Measurements from ENCODE around the gene SIDT1.

Gene SIDT1

DNA sequence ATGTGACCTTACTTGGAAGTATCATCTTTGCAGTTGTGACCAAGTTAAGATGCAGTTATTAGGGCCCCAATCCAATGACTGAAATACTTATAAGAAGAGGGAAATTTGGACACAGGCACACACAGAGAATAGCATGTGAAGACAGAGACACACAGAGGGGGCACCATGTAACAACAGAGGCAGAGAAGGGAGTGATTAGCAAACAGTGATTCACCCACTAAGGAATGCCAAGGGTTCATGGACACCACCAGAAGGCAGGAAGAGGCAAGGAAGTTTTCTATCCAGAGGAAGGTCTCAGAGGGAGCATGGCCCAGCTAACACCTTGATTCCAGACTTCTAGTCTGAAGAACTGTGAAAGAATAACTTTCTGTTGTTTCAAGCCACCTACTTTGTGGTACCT is 25.0 kb downstream of the SIDT1 start:
- in situ Hi-C loops (cut with HindIII; ENCODE audit: low pct_ligation_motif_present, low sequenced_read_pairs): no loop called here
- H3K4me3 ChIP-seq (ENCODE audit: low read depth, low read length): no peak overlapping the region
- H3K36me3 ChIP-seq (replicated peaks): no peaks in the 10 kb centered on the region
- no peaks in the 10 kb centered on the region for H3K27me3 ChIP-seq (replicated peaks)
- peak; percentile 58 for DNase-seq
- no peak overlapping the region for H3K27ac ChIP-seq
- TF ChIP-seq, protein P1, sequence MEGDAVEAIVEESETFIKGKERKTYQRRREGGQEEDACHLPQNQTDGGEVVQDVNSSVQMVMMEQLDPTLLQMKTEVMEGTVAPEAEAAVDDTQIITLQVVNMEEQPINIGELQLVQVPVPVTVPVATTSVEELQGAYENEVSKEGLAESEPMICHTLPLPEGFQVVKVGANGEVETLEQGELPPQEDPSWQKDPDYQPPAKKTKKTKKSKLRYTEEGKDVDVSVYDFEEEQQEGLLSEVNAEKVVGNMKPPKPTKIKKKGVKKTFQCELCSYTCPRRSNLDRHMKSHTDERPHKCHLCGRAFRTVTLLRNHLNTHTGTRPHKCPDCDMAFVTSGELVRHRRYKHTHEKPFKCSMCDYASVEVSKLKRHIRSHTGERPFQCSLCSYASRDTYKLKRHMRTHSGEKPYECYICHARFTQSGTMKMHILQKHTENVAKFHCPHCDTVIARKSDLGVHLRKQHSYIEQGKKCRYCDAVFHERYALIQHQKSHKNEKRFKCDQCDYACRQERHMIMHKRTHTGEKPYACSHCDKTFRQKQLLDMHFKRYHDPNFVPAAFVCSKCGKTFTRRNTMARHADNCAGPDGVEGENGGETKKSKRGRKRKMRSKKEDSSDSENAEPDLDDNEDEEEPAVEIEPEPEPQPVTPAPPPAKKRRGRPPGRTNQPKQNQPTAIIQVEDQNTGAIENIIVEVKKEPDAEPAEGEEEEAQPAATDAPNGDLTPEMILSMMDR (IDR thresholded peaks at IDR 0.05; ENCODE audit: low read depth, low read length, missing control alignments): peak; percentile 59

DNA sequence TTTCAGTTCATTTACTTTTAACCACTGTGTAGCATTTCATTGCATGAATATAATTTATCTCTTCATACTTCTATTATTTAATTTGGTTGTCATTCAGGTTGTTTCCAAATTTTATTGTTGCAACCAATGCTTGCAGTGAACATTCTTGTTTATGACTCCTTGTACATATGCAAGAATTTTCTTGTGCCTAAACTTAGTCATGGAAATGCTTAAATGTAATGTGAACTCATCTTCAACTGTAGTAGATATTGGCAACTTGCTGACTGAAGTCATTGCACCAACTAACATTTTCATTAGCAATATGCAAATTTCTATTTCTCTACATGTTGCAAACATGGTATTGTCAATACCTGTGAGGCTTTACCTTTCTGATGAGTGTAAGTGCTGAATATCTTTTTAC is 26.7 kb downstream of the SIDT1 start:
- TF ChIP-seq, protein P1 (IDR thresholded peaks at IDR 0.05; ENCODE audit: low read depth, low read length, missing control alignments): no peak
- no peaks in the 10 kb centered on the region for H3K27me3 ChIP-seq (replicated peaks)
- no peak overlapping the region for H3K27ac ChIP-seq
- no peak for DNase-seq
- no peaks in the 10 kb centered on the region for H3K36me3 ChIP-seq (replicated peaks)
- in situ Hi-C loops (cut with HindIII; ENCODE audit: low pct_ligation_motif_present, low sequenced_read_pairs): no loop called here
- no peak overlapping the region for H3K4me3 ChIP-seq (ENCODE audit: low read depth, low read length)

DNA sequence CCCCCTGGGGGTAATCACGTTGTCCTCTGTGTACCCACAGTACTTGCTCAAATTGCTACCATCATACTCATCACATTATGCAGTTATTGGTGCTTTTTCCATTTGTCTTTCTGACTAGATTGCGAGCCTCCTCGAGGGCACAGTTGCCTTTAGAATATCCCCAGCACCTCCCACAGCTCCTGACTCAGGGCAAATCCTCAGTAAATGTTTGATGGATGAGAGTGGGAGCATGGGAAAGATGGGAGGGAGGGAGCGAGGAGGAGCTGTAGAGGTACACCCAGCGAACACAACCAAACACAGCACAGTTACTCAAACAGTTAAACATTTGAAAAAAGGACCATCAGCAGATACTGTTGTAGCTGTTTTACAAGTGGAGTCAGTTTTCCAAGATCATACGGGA is 27.9 kb downstream of the SIDT1 start:
- DNase-seq: no peak
- no peak overlapping the region for H3K27ac ChIP-seq
- no peak overlapping the region for H3K4me3 ChIP-seq (ENCODE audit: low read depth, low read length)
- H3K27me3 ChIP-seq (replicated peaks): no peaks in the 10 kb centered on the region
- no peaks in the 10 kb centered on the region for H3K36me3 ChIP-seq (replicated peaks)
- TF ChIP-seq, protein P1 (IDR thresholded peaks at IDR 0.05; ENCODE audit: low read depth, low read length, missing control alignments): no peak
- in situ Hi-C loops (cut with HindIII; ENCODE audit: low pct_ligation_motif_present, low sequenced_read_pairs): no loop called here

DNA sequence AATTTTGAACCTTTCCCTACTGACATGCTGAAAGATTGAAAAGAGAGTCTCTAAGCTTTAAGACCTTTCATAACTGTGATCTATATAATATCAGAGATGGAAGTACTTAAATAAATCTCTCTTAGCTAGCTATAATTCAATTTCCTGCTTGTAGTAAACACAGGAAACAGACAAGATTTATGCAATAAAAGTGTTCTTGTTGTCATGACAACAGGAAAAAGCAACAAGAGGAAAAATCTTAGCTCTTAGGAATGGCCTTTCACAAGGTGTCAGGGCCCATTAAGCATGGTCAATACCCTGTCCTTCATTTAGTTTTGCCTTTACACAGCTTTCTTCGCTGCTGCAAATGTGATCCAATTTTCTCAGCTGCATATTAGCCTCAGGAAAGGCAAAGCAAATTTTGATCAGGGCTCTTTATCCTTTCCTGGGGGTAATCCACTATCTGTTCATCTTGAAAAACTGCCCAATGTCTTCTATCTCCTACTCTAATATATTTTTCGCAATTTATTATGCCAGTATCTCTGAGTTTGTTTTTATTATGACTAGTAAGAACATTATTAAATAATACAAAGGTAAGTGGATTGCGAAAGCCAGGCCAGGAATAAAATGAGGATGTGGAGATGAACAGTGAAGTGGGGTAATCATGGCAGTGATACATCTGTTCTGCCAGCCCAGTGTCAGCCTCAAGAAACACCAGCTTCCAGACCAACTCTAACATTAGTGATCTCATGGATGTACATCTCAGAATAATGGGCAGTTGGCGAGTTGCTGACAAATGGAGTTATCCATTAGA is 28.7 kb downstream of the SIDT1 start:
- in situ Hi-C loops (cut with HindIII; ENCODE audit: low pct_ligation_motif_present, low sequenced_read_pairs): no loop called here
- Histone ChIP-seq H3K27me3 (replicated peaks) (no peaks in the 10 kb centered on the region), H3K27ac (no peak overlapping the region), H3K4me3 (ENCODE audit: low read depth, low read length) (no peak overlapping the region), H3K36me3 (replicated peaks) (no peaks in the 10 kb centered on the region)
- TF ChIP-seq, protein P1 (IDR thresholded peaks at IDR 0.05; ENCODE audit: low read depth, low read length, missing control alignments): no peak
- DNase-seq: no peak

DNA sequence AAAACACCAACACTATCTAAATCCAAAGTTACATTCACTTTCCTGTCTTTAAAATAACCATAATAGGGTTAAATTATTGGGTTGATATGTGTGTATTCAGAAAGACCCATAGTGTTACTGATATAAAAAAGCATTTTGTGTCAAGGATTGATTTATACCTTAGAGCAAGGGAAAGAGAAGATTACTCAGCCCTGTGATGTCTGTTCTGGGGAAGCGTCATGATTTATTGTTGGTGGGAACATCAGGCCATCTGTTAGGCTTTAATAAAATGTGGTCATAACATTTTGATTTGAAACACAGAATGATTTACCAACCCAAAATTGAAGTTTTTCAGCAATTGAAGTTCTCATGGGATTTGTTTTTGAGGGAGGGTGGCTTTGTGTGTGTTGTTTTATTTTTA is 33.2 kb downstream of the SIDT1 start:
- Histone ChIP-seq H3K27ac (no peak overlapping the region), H3K36me3 (replicated peaks) (no peaks in the 10 kb centered on the region), H3K4me3 (ENCODE audit: low read depth, low read length) (no peak overlapping the region), H3K27me3 (replicated peaks) (no peaks in the 10 kb centered on the region)
- TF ChIP-seq, protein P1 (IDR thresholded peaks at IDR 0.05; ENCODE audit: low read depth, low read length, missing control alignments): no peak
- in situ Hi-C loops (cut with HindIII; ENCODE audit: low pct_ligation_motif_present, low sequenced_read_pairs): no loop called here
- DNase-seq: no peak

DNA sequence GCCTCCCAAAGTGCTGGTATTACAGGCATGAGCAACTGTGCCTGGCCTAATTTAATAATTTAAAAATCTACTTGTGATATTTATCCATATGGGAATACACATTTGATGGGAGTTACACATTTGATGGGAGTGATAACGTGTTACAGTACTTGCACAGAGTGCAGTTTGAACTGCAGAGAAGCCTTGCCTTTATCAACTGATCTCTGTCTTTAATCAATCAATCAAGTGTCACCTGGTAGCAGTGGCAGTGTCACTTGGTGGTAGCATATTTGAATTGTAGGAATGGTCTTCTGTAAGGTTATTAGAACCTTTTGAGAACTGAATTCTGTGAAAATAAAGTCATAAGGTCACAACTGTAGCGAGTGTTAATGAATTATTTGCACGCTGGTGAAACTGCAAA is 37.8 kb downstream of the SIDT1 start:
- H3K27me3 ChIP-seq (replicated peaks): no peaks in the 10 kb centered on the region
- no peak for DNase-seq
- in situ Hi-C loops (cut with HindIII; ENCODE audit: low pct_ligation_motif_present, low sequenced_read_pairs): no loop called here
- no peaks in the 10 kb centered on the region for H3K36me3 ChIP-seq (replicated peaks)
- TF ChIP-seq, protein P1 (IDR thresholded peaks at IDR 0.05; ENCODE audit: low read depth, low read length, missing control alignments): no peak
- no peak overlapping the region for H3K27ac ChIP-seq
- H3K4me3 ChIP-seq (ENCODE audit: low read depth, low read length): no peak overlapping the region

Data from brain microvascular endothelial cell (primary cell).